ENCODE measurements around the gene ADIPOR2.
"Not testable (repeated sequence)": the region's sequence is repeated elsewhere in the genome, so short reads cannot be mapped to it uniquely, and the experiment has no call there.

Gene ADIPOR2

DNA sequence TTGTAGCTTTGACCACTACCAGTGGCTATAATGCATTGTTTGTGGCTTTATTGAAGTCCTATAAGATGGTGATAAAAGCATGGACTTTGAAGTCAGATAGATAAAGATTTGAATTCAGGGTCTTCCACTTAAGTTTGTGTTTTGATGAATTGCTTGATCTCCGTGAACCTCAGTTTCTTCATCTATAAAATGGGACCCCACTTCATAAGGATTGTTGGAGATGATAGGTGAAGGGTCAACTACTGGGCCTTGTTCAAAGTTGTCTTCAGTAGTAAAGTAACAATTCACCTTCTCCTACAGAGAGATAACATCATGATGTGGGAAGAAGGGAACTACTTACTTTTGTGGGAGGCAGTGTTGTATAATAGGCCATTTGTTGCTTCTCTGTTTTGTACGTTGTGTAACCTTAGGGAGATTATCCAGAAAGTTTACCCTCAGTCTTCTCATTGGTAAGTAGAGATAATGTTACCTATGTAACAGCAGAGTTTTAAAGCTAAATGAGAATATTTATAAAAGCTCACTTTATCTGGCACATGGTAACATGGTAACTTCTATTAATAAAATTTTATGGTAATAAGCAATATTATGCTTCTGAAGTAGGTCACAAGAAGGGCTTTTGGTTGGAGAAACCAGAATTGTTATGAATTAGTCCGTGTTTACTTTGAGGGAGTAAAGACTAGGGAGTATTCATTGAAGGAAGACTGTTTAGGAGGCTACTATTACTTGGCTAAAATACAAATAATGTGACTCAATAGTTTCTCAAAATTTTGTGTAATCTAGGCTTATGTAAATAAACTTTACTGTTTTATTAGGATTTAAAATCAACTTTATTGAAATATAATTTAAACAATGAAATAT is 15.1 kb downstream of the ADIPOR2 start:
- DNase-seq: no peak

DNA sequence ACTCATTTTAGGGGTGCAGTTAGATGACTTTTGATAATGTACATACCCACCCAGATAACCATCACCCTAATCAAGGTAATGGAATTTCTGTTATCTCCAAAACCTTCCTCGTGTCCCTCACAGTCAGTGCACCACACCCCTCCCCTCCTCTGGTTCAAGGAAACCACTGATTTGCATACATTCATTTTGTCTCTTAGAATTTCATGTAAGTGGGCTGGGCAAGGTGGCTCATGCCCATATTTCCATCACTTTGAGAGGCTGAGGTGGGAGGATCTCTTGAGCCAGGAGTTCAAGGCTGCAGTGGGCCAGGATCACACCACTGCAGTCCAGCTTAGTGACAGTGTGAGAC is 15.7 kb downstream of the ADIPOR2 start:
- no peak for DNase-seq

DNA sequence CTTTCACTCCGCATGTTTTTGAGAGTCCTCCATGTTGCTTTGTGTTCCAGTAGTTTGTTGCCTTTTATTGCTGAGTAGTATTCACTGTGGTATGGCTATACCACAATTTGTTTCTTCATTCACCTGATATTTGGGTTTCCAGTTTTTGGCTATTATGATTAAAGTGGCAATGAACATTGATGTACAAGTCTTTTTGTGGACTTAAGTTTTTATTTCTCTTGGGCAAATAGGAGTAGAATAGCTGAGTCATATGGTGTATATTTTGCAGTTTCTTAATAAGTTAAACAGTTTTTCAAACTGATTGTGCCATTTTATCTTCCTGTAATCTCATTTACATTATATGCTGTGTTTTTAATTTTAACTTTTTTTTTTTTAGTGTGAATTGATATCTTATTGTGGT is 16.2 kb downstream of the ADIPOR2 start:
- DNase-seq: no peak

DNA sequence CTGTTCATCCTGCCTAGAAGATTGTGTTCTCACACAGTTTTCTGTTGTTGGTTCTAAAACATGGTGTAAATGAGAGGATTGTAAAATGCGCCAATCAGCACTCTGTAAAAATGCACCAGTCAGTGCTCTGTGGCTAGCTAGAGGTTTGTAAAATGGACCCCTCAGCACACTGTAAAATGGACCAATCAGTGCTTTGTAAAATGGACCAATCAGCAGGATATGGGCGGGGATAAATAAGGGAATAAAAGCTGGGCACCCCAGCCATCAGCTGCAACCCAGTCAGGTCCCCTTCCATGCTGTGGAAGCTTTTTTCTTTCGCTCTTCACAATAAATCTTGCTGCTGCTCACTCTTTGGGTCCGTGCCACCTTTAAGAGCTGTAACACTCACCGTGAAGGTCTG is 19.1 kb downstream of the ADIPOR2 start:
- not testable (repeated sequence) for DNase-seq

DNA sequence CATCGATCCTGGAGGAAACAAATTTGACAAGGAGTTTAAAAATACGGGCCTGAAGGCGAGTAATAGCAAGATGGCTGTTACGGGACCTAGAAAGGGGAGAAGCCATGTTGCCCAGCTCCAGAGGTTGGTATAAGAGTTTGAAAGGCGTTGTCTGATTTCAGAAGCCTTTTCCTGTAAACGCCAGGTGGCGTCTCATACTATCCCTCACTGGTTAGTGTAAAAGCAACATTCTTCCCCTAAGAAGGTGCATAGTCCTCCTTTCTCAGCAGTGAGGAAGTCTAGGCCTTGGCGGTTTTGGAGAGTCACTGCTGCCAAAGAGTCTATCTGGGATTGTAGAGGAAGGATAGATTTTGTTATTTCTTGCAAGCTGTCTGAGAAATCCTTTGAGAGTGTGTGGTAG is 20.0 kb downstream of the ADIPOR2 start:
- DNase-seq: not testable (repeated sequence)

DNA sequence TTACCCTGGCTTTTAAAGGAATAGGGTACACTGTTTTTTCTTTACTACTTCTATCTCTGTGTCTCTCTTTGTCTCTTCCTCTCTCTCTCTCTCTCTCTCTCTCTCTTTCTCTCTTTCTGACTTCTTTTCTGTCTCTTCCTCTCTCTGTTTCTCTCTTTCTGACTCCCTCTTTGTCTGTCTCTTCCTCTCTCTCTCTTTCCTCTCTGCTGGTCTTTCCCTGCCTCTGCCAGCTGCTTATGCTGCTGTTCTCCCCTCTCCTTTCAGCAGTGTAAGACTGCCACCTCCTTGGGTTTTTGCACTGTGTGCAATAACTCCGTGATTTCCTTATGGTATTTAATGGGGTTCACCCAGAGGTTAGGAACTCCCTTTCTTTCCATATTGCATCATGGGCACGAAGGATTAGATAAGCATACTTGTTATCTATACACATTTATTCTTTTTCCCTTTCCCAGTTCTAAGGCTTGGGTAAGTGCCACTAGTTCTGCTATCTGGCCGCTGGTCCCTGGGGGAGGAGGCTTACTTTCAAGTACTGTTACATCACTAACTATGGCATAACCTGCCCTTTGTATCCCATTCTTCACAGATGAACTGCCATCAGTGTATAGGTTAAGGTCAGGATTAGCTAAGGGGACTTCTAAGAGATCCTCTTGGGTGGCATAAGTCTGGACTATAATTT is 20.8 kb downstream of the ADIPOR2 start:
- not testable (repeated sequence) for DNase-seq

DNA sequence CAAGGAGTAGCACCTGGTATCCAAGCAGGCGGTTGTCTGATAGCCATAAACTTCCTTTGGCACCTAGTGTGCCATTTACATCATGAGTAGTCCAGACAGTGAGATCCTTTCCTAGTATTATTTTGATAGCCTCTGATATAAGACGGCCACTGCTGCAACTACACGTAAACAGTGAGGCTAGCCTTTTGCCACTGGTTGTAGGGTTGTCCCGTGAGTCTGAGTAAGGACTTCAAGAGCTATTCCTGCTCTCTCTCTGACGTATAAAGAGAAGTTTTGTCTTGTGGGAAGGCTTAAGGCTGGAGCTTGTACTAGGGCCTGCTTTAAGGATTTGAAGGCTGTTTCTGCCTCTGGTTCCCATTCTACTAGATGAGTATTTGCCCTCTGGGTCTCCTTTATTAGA is 21.4 kb downstream of the ADIPOR2 start:
- not testable (repeated sequence) for DNase-seq

DNA sequence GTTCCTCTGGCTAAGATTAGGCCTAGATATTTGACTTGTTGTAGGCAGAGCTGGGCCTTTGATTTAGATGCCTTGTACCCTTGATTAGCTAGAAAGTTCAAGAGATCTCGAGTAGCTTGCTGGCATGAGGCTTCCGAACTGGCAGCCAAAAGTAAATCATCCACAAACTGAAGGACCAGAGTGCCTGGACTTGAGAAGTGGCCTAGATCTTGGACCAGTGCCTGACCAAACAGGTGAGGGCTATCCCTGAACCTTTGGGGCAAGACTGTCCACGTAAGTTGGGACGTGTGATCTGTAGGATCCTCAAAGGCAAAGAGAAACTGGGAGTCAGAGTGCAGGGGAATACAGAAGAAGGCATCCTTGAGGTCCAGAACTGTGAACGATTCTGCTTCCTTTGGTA is 22.0 kb downstream of the ADIPOR2 start:
- not testable (repeated sequence) for DNase-seq

DNA sequence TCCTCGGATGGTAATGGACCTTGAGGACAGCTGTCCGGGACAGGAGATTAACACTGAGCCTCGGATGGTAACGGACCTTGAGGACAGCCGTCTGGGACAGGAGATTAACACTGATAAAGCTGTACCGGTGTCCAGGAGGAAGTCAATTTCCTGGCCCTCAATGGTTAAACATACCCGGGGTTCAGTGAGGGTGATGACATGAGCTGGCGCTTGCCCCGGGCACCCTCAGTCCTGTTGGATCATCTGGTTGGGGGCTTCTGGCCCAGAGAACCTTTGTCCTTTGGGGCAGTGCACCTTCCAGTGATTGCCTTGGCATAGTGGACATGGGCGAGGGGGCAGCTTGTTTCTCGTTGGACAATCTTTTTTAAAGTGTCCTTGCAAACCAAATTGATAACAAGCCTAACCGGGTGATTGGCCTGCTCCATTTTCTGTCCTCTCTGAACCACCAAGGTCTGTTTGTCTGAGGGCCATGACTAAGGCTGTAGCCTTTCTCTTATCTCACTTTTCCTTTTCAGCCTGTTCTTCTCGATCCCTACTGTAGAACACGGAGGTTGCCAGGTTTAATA is 23.0 kb downstream of the ADIPOR2 start:
- not testable (repeated sequence) for DNase-seq

DNA sequence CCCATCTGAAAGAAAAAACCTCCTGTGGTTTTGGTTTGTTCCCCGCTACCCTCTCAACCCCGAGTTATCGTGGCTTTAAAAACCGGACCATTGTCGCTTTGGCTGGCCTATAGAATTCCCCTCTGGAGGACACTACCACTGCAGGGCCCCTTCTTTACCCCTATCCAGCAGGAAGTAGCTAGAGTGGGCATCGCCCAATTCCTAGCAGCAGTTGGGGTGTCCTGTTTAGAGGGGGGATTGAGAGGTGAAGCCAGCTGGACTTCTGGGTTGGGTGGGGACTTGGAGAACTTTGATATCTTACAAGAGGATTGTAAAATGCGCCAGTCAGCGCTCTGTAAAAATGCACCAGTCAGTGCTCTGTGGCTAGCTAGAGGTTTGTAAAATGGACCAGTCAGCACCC is 24.6 kb downstream of the ADIPOR2 start:
- DNase-seq: not testable (repeated sequence)

DNA sequence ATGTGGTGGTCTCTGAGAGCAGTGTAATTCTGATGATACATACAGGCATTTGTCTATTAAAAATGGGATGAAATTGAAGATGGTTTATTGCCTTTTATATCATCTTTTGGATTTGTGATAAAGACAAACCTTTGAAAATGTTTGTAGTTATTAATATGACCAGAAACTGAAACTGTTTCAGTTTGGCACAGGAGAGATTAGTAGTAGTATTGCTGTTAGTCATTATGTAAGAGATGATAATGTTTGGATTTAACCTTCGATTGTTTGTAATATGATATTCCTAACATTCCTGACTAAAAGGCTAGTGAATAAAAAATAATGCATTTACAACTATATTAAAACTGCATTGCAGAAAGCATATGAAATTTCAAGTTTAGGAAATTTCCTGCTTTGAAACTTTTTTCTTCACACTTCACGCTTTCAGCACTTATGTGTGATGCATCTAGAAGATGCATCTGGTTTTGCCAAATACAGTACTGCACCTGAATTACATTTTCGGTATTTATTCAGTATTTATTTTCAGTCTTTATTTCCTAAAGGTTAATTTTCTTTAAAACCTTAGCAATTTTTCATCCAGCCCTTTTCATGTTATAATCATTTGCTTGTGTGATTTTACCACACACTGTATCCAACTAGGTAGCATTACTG is 25.5 kb downstream of the ADIPOR2 start:
- DNase-seq: no peak

DNA sequence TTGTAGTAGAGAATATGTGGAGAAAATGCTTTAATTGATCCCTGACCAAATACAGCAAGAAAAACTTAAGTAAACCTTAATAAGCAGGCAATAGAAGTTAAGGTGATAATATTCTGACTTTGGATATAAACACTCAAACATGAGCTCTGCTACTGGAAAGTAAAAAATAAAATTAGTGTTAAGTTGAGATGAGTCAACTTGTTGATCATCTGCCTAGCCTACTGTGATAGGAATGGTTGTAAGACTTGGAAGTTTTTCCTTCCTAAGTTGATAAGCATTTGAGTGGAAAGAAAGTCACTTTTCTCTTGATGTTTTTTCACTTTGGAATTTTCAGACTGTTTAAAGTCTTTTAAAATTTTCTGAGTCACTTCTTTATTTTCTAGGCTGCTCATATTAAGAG is 26.0 kb downstream of the ADIPOR2 start:
- no peak for DNase-seq

DNA sequence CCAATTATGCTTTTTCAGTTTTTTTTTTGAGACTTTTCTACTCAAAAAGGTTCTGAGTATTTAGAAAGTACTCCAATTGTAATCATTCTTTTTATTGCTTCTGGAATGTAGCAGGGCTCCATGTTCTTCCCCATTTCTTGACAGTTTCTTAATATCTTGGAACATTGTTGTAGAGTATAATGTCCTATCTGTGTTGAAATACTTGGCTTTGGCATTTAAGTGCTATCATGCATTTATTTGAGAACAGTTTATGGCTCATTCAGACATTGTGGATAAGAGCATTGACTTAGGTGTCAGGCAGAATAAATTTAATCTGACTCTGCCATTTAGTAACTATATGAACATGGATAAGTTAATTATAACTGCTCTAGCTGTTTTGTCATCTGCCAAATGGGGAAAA is 28.3 kb downstream of the ADIPOR2 start:
- no peak for DNase-seq

DNA sequence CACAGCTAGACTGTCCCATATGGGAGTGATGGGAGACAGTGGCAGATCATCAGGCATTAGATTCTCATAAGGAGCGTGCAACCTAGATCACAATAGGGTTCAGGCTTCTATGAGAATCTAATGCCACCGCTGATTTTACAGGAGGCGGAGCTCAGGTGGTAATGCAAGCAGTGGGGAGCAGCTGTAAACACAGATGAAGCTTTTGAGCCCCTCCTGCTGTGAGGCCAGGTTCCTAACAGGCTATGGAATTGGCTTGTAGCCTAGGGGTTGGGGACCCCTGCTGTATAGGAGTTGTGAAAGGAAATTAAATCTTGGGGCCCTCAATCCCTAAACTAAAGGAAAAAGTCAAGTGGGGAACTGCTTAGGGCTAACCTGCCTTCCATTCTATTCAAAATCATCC is 29.6 kb downstream of the ADIPOR2 start:
- no peak for DNase-seq

DNA sequence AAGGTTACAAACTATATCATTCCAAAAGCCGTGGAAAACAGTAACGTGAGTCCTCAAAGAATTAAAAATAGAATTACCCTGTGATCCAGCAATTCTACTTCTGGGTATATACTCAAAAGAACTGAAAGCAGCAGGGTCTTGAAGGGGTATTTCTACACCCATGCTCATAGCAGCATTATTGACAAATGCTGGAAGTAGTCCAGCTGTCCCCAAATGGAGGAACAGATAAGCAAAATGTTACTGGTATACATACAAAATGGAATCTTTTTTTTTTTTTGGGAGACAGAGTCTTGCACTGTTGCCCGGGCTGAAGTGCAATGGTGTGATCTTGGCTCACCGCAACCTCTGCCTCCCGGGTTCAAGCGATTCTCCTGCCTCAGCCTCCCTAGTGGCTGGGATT is 32.9 kb downstream of the ADIPOR2 start:
- DNase-seq: no peak

DNA sequence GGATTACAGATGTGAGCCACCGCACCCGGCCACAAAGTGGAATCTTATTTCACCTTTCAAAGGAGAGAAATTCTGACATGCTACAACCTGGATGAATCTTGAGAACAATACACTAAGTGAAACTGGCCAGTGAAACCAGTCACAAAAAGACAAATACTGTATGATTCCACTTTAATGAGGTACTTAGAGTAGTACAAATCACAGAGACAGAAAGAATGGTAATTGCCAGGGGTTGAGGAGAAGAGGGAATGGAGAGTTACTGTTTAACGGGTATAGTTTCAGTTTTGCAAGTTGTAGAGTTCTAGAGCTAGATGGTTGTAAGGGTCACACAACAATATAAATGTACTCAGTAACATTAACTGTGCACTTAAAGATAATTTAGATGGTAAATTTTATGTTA is 33.4 kb downstream of the ADIPOR2 start:
- DNase-seq: no peak

DNA sequence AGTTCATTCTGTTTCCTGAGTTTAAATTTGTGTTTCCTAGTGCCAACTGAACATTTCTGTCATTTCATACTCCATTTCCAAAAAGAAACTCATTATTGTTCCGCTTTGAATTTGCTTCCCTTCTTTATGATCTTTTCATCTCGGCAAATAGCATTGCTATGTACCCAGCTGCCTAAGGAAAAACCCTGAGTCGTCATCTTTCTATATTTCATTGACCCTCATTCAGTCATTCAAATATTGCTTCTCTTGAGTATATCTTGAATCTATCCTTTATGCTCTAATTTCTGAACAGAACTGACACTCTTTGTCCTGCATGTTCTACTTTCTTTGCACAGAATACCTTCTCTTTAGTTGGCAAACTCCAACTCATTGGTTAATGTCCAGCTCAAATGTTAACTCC is 35.9 kb downstream of the ADIPOR2 start:
- no peak for DNase-seq

DNA sequence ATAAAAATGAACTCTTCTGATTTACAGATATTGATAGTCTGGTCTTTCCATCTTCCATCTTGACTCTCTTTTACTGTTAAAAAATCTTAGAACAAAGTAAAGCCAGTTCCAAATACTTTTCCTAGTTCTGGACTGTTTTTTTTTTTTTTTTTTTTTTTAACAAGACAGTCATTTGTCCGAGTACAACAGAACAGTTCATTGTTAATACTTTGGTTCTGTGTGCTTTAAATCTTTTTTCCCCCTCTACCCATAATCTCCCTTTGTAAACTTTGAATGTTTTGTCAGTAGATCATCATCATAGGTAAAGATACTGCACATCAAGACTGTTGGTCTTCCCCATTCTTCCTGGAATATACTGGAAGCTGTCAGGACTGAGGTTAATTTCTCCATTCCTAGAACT is 38.0 kb downstream of the ADIPOR2 start:
- DNase-seq: no peak

DNA sequence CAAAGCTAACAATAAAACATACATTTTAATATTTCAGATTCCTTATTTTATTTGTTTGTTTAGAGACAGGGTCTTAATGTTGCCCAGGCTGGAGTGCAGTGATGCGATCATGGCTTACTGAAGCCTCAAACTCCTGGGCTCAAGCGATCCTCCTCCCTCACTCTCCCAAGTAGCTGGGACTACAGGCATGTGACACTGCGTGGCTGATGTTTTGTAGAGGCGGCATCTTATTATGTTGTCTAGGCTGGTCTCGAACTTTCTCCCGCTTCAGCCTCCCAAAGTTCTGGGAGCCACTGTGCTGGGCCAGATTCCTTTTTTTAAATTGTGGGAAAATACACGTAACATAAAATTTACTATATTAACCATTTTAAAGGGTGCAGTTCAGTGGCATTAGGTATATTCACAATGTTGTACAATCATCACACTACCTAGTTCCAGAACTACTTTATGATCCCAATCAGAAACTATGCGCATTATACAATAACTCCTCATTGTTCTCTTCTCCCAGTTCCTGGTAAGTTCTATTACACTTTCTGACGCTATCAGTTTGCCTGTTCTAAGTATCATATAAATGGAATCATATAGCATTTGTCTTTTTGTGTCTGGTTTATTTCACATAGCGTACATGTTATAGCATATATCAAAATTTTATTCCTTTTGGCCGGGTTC is 40.3 kb downstream of the ADIPOR2 start:
- no peak for DNase-seq

DNA sequence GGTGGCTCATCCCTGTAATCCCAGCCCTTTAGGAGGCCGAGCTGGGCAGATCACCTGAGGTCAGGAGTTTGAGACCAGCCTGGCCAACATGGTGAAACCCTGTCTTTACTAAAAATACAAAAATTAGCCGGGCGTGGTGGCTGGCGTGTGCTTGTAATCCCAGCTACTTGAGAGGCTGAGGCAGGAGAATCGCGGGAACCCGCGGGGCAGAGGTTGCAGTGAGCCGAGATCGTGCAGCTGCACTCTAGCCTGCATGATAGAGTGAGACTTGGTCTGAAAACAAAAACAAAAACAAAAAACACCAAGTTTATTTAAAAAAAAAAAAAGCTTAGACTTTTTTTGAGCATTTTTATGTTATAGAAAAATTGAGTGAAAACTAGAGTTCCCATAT is 40.8 kb downstream of the ADIPOR2 start:
- not testable (repeated sequence) for DNase-seq

DNA sequence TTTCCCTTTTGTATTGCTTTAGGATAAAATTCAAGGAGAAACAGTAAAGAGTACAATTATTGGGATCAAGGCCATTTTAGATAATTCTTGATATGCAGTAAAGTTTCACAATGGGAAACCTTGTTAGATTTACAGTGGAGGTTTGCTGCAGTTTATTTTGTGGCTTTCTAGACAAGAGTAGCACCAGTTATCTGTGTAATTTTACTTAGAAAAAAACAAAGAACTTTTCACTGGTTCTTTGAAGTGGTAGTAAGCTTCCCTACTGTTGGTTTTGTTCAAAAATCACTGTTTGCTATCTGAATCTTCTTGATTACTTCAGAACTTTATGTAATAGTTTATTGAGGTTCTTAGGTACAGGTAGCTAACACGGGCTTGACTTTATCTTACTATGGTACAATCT is 42.0 kb downstream of the ADIPOR2 start:
- DNase-seq: no peak

DNA sequence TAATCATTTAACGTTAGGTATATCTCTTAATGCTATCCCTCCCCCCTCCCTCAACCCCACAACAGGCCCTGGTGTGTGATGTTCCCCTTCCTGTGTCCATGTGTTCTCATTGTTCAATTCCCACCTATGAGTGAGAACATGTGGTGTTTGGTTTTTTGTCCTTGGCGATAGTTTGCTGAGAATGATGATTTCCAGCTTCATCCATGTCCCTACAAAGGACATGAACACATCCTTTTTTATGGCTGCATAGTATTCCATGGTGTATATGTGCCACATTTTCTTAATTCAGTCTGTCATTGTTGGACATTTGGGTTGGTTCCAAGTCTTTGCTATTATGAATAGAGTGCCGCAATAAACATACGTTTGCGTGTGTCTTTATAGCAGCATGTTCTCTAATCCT is 42.8 kb downstream of the ADIPOR2 start:
- not testable (repeated sequence) for DNase-seq

Measured in fibroblast of skin of back (primary cell).